Sigmoid colon (tissue), 4 donors: ENCODE measurements around the gene SAYSD1.

Experiments used
- EP300 ChIP-seq, 4 donors: sonication (generic); formaldehyde crosslinking; IDR thresholded peaks; one replicate each; pipeline ENCODE4 v1.6.1; 2017; ENCODE audit warnings: antibody characterized with exemption in 4 of 4
- POLR2A ChIP-seq, 2 donors: fragments of 450-650 bp; IDR thresholded peaks; one replicate each; pipeline ENCODE4 v1.6.1; 2016; ENCODE audit warnings: antibody characterized with exemption in 2 of 2, mild to moderate bottlenecking in 2 of 2, moderate library complexity in 2 of 2
- POLR2AphosphoS5 ChIP-seq, 4 donors: sonication (generic); formaldehyde crosslinking; IDR thresholded peaks; one replicate each; pipeline ENCODE4 v1.6.1; 2017; ENCODE audit warnings: antibody characterized with exemption in 4 of 4
- TF ChIP-seq, protein P1 (sequence below), 4 experiments: fragments of 450-650 bp in 3 of 4; fragments of 200-600 bp in 1 of 4; IDR thresholded peaks; one replicate each; pipeline ENCODE4 v1.5.1; 2016 to 2019; ENCODE audit warnings: antibody characterized with exemption in 4 of 4, mild to moderate bottlenecking in 3 of 4, moderate library complexity in 2 of 4

DNA sequence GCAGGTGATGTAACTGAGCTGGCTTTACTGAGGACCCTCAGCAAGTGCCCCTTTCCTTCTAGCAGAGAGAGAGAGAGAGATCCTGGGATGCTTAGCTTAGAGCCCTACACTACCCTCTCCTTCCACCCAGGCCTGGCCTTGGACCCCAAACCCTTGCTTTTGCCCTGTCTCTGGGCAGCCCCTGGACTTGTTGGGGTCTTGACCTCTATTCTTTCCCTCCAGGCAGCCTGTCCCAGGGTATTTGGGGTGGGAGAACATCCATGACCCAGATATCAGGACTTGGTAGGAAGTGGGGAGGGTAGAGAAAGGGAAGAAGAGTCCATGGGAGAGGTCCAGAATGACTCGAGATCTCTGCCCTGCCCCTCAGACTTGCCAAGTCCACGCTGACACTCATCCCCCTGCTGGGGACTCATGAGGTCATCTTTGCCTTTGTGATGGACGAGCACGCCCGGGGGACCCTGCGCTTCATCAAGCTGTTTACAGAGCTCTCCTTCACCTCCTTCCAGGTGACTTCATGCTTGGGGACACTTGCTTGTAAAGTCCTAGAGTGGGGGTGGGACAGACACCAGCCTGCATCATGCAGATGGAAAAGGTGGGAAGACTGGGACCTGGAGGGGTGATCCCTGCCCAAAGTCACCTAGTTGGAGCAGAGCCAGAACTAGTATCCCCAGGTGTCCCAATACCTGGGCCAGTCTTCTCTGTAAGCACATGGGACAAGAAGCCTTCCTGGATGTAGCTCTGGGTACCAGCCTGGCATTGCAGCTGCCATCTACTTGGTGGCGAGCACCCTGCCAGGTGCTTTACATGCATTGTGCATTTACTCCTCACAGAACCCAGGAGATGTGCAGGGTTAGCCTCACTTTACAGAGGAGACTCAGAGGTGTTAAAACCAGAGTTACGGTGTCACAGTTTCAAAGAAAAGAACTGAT, 35.5 kb downstream of the SAYSD1 start:
- TF ChIP-seq, protein P1, sequence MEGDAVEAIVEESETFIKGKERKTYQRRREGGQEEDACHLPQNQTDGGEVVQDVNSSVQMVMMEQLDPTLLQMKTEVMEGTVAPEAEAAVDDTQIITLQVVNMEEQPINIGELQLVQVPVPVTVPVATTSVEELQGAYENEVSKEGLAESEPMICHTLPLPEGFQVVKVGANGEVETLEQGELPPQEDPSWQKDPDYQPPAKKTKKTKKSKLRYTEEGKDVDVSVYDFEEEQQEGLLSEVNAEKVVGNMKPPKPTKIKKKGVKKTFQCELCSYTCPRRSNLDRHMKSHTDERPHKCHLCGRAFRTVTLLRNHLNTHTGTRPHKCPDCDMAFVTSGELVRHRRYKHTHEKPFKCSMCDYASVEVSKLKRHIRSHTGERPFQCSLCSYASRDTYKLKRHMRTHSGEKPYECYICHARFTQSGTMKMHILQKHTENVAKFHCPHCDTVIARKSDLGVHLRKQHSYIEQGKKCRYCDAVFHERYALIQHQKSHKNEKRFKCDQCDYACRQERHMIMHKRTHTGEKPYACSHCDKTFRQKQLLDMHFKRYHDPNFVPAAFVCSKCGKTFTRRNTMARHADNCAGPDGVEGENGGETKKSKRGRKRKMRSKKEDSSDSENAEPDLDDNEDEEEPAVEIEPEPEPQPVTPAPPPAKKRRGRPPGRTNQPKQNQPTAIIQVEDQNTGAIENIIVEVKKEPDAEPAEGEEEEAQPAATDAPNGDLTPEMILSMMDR (IDR thresholded peaks at IDR 0.05): no peak
- no peak for TF ChIP-seq POLR2A (IDR thresholded peaks at IDR 0.05)
- no peak for TF ChIP-seq EP300 (IDR thresholded peaks at IDR 0.05)
- TF ChIP-seq POLR2AphosphoS5 (IDR thresholded peaks at IDR 0.05): no peak
